Tongue (tissue), 2 donors: Measurements from ENCODE around the gene REEP1. TPM values are rescaled to one million over a fixed set of nuclear protein-coding genes. Genes with fewer than 3 reads are reported as not detected.
A peak's percentile ranks its signal among the peaks of the same experiment; 100 is the strongest.
"Not testable (repeated sequence)": the region's sequence is repeated elsewhere in the genome, so short reads cannot be mapped to it uniquely, and the experiment has no call there.

Source experiments
- DNase-seq: peaks from one replicate; pipeline ENCODE4 v3.0.0-alpha.2; 2015
- total RNA-seq: library from RNA; depleted of rRNA; stranded (reverse); fragments of >200 nt; gene quantifications from one replicate; pipeline ENCODE4 v1.2.3, GENCODE V29; 2014

REEP1 gene
- total RNA-seq, 1 donor from 2014 or later = 29.3 TPM

- not testable (repeated sequence) for DNase-seq
Measured at GRCh38 chr2:86345783-86346370, 8.5 kb upstream of the REEP1 start.

- no peak for DNase-seq
Measured at GRCh38 chr2:86344404-86344803, 7.0 kb upstream of the REEP1 start.

- DNase-seq = no peak
Measured at GRCh38 chr2:86342488-86342887, 5.1 kb upstream of the REEP1 start.

GRCh38 chr2:86341470-86341869 is 4.0 kb upstream of the REEP1 start:
- DNase-seq = no peak

DNA sequence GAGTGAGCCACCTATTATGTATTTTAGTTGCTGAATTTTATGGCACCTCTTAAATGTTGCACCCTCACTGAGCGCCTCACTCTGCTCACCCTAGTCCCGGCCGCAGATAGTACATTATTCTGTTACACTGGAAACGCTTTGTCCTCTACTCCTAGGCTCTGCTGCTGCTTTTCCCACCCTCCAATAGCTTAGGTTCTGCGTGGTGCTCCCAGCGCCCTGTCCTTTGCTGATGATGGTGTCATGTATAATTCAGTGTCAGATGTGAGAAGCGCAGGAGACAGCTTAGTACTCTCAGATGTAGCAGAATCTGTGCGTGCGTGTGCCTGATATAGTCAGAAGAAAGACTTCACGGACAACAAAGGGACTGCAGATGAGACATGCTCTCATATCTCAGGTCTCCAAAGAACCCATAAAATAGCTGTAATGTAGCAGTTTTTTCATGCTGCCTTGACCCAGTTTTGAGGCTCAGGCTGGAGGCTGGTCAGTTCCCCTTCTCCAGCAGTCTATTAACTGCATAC is 1.4 kb upstream of the REEP1 start:
- DNase-seq = no peak

DNA sequence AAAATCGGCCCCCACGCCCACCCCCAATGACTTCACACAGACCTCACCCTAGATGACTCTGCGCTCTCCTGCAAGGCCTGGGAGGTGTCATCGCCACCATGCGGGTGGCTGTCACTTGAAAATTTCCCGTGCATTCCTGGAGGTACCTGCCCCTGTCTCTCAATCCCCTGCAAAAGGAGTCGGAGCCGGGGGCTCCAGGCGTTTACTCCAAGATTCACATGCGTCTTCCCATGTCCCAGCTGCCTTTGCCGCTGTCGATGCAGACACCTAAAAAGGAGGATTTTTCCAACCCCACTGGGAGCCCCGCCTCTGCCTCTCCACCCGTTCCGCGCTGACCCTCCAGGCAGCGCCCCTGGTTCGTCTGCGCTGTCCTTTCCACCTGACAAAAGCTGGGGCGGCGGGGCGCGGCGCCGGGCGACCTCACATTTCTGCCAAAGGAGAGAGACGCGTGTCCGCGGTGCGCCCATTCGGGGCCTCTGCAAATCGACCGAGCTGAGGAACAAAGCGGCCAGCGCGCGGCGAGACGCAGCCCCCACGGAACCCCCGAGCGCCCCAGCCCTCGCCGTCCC is 667 bp downstream of the REEP1 start:
- peak; percentile 38 for DNase-seq

GRCh38 chr2:86335865-86336674 is 1.4 kb downstream of the REEP1 start:
- peak; percentile 31 for DNase-seq

DNA sequence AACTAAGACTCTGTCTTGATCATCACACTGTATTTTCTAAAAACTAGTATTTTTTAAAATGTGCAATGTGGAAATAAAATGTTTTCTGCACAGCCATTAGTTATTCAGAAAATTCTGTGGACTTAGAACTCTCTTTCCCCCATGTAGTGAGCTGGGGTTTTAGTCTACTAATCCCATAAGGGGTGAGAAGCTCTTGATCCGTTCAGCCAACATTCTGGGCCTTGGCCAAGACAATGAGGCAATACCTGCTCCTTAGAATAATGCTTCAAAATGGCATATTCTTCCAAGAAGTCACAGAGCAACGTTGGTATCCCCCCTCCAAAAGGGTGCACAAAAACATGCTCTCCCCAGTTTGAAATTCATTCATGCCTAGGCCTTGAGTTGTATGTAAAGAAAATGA is 4.0 kb downstream of the REEP1 start:
- no peak for DNase-seq

DNA sequence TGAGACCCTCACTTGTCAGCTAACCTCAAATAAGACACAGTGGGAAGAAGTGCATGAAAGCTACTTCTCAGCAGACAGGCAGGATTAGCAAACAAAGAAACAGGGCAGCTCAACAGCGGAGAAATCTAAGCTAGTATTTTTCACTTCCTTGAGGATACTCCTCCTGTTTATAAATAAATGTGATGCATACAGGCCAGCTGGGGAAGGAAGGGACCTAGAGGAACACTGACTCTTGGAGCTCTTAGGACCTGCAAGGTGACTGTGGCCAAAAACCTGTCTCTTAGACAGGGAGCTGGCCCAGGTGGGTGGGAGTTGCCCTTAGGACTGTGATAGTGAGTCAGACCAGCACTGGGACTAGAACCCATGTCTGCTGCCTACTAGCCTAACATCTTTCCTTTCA is 4.8 kb downstream of the REEP1 start:
- no peak for DNase-seq

GRCh38 chr2:86331384-86331783 is 6.0 kb downstream of the REEP1 start:
- no peak for DNase-seq

DNA sequence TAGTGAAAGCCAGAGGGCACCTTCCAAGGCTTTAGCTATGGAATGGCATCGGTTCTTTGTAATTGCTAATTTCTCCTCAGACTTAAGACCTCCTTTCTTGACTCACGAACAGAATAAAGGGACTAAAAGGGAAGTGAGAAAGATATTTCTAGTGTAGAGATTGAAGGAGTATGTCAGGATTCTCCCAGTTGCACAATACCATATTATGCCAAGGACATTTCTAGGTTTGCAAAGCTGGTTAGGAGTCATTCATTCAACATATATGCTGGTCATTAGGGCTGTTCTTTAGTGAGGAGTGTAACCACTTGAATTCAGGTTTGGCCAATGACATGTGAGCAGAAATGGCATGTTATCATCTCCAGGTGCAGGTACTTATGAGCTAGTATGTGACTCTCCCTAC is 7.4 kb downstream of the REEP1 start:
- no peak for DNase-seq

- DNase-seq = no peak
Measured at GRCh38 chr2:86323273-86324021, 14.0 kb downstream of the REEP1 start.

GRCh38 chr2:86319700-86320580 is 17.5 kb downstream of the REEP1 start:
- no peak for DNase-seq

GRCh38 chr2:86315084-86315483 is 22.3 kb downstream of the REEP1 start:
- no peak for DNase-seq

DNA sequence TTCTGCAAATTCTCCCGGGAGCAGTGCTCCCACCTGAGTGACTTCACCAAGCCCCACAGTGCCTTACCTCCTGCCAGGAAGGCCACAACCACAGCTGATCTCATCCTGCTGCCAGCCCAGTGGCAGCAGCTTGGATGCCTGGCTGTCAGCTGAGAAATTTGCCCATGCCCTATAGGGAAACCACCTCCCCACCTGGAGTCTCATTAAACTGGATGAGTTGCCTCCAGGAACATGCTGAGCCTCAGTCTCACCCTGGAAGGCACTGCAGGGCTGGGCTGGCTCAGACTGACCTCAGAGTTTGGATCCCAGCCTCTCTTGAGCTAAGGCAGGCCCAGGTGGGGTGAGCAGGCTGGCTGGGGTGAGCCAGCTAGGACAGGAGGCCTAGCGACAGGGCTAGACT is 23.3 kb downstream of the REEP1 start:
- no peak for DNase-seq

GRCh38 chr2:86313341-86313740 is 24.1 kb downstream of the REEP1 start:
- no peak for DNase-seq

GRCh38 chr2:86311879-86312278 is 25.5 kb downstream of the REEP1 start:
- no peak for DNase-seq

- DNase-seq = no peak
Measured at GRCh38 chr2:86309966-86310365, 27.5 kb downstream of the REEP1 start.

- DNase-seq = no peak
Measured at GRCh38 chr2:86308984-86309695, 28.3 kb downstream of the REEP1 start.

GRCh38 chr2:86308356-86308755 is 29.1 kb downstream of the REEP1 start:
- DNase-seq = no peak

DNA sequence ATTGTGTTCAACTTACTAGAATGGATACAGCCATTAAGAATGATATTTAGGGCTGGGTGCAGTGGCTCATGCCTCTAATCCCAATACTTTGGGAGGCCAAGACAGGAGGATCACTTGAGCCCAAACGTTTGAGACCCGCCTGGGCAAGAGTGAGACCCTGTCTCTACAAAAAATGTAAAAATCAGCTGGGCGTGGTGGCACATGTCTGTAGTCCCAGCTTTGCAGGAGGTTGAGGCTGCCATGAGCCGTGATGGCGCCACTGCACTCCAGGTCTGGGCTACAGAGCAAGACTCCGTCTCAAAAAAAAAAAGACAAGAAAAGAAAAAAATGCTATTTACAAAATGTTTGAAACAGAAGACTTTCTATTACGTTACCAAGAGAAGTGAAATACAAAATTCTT is 30.0 kb downstream of the REEP1 start:
- DNase-seq = no peak
